Right renal pelvis (tissue), 4 donors: ENCODE data around the gene MRPL37. TPM values are rescaled to one million over a fixed set of nuclear protein-coding genes. Genes with fewer than 3 reads are reported as not detected.
"Not testable (repeated sequence)": the region's sequence is repeated elsewhere in the genome, so short reads cannot be mapped to it uniquely, and the experiment has no call there.

Source experiments
- DNase-seq, 4 donors: peaks; one replicate each; pipeline ENCODE4 v3.0.0-alpha.2; 2013; ENCODE audit warnings: low read depth in 4 of 4, low spot score in 3 of 4, missing footprints in 1 of 4
- polyA plus RNA-seq, 4 donors: library from polyadenylated mRNA; unstranded; fragments of 120-200 nt; gene quantifications; one replicate each; pipeline ENCODE4 v1.2.1, GENCODE V29; 2013; ENCODE audit not compliant: insufficient read length in 4 of 4

Gene MRPL37
- 10 to 100 TPM; 81.5 to 89.8 (median 83.7) TPM for polyA plus RNA-seq

DNA sequence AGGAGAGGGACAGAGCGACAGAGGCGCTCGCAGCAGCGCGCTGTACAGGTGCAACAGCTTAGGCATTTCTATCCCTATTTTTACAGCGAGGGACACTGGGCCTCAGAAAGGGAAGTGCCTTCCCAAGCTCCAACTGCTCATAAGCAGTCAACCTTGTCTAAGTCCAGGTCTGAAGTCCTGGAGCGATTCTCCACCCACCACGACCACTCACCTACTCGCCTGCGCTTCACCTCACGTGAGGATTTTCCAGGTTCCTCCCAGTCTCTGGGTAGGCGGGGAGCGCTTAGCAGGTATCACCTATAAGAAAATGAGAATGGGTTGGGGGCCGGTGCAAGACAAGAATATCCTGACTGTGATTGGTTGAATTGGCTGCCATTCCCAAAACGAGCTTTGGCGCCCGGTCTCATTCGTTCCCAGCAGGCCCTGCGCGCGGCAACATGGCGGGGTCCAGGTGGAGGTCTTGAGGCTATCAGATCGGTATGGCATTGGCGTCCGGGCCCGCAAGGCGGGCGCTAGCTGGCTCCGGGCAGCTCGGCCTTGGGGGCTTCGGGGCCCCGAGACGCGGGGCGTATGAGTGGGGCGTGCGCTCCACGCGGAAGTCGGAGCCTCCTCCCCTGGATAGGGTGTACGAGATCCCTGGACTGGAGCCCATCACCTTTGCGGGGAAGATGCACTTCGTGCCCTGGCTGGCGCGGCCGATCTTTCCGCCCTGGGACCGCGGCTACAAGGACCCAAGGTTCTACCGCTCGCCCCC lies at the start of gene MRPL37, which contains the start of gene CYB5RL:
TSS of gene MRPL37 (plus strand) at position 403 of the 754 bp plus-strand sequence. CDS start at position 480, 77 bp downstream.
TSS of gene CYB5RL (minus strand) at position 266 of the 754 bp plus-strand sequence. CDS start 4,414 bp downstream, outside the sequence.
- DNase-seq, result peak; percentile 86 to 96 (median 95)

DNA sequence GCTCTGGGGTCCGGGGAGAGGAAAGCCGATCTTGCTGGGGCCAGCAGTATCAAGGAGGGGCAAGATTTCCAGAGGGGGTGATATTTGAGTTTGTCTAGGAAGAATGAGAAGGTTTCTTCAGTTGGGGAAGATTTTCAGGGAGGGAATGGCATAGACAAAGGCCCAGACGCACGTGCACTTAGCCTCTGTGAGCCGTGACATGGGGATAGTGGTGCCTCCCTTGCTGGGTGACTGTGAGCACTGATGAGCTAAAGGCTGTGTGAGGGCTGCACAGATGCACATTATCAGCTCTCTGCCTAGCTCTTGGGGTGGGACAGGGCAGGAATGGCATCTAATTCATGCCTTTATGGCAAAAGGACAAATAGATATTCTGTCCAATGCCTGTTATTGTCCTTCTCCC lies 49.0 kb upstream of the MRPL37 start:
- no peak for DNase-seq

DNA sequence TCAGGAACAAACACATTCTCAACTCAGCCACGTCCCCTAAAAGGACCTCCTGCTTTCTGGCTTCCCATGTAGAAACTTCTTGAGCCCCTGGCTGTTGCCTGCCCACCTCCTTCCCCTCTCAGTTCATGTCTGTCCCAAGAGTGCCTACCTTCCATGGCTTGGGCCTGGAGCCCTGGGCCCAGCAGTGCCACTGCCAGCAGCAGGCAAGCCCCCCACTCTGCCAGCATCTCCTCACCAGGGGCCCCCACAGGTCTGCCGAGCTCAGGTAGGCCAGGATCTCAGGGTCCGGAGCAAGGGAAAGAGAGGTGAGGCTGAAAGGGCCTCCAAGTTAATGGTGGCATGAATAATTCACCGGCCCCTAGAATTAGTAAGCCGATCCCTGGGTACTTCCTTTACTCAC lies 47.3 kb upstream of the MRPL37 start, which contains the start of gene CDCP2:
TSS of gene CDCP2 (minus strand) at position 305 of the 400 bp plus-strand sequence. CDS start at position 227, 78 bp downstream.
- no peak for DNase-seq

DNA sequence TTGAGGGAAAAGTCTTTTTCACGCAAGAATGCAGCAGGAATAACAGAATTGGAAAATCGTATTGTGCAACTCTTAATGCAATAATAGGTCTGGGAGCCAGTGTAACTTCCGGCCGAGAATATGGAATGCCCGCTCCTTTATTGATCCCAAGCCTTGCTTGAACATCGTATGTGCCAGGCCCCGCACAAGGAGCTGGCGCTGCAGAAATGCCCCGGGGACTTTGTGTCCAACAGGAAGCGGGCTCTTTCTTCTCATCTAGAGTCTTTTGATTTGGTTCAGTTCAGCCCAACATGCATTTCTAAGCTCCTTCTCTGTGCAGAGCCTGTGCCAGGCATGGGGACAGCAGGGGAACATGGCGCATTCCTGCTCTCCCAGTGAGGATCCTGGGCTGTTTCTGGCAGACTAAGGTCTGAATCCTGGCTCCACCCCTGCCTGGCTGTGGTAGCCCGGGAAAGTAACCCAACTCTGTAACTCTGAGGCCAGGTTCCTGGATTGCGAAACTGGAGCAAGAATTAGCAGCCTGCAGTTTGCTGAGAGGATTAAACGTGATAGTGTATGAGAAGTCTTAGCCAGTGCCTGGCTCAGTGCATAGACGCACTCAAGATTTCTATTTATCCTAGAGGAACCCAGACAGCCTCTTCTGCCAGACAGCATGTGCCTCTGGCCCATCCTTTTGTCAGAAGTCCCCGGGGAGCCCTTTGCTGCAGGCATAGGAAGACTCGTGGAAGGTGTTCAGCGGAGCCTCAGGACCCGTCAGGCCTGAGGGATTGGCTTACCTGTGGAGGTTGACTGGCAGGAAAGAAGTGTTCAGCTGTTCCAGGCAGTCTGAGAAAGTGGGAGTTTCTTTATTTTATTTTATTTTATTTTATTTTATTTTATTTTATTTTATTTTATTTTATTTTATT lies 46.2 kb upstream of the MRPL37 start:
- no peak for DNase-seq

DNA sequence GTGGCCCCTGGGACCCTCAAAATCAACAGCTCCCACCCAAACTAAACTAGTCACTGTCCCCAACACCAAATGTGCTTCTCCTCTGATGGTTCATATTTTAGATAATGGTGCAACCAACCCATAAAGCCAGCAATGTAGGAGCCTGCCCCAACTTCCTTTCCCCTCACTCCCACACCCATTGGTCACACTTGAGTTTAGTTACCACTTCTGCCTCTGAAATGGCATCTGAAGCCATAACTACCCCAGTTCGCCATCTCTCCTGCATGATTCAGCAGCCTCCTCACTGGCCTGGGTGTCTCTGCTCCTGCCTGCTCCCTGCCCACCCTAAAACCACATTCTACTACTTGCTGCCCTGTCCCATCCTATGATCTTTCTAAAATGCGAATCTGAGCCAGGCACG lies 43.8 kb upstream of the MRPL37 start:
- DNase-seq, result no peak

DNA sequence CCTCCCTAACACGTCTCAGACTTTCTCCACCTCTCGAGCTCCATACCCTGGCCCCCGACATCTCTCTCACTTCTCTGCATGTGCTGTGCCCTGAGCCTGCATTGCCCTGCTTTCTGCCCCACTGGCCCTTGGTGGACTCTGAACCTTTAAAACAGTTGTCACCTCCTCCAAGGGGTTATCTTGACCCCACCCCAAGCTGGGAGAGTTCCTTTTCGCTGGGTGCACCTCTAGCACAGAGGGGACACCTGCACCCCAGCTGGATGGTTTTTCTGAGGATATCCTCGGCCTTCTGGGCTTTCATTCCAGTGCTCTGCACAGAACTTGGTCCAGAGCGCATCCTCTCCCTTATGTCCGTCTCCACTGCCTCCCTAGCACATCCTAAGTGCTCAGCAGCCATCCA lies 43.0 kb upstream of the MRPL37 start:
- no peak for DNase-seq

DNA sequence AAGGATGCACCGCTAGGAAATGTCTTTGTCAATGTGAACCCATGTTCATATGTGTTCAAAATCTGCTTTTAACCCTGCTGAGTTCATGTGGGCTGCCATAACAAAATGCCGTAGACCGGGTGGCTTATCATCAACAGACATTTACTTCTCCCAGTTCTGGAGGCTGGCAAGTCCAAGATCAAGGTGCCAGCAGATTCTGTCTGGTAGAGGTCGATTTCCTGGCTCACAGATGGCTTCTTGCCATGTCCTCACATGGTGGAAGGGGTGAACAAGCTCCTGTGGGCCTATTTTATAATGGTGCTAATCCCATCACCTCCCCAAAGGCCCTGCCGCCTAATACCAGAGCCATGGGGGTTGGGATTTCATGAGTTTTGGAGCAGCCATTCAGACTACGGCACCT lies 42.6 kb upstream of the MRPL37 start:
- no peak for DNase-seq

DNA sequence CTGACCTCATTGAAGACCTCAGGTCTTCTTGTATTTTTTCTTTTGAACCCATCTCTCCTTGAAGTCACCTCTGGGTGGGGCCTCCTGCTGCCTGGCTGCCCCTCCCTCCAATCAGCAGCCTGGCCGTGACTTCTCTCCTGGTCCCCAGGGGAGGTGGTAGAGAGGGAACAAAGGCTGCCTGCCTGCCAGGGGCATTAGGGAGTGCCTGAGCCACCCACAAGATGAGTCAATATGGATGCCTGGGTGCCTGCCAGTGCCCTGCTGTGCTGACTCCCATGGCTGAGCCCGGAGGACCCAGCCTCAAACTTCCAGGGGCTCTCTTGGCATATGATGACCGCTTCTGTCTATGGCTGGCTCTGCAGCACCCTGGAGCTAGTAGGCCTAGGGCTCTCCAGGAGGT lies 41.9 kb upstream of the MRPL37 start:
- DNase-seq, result no peak

DNA sequence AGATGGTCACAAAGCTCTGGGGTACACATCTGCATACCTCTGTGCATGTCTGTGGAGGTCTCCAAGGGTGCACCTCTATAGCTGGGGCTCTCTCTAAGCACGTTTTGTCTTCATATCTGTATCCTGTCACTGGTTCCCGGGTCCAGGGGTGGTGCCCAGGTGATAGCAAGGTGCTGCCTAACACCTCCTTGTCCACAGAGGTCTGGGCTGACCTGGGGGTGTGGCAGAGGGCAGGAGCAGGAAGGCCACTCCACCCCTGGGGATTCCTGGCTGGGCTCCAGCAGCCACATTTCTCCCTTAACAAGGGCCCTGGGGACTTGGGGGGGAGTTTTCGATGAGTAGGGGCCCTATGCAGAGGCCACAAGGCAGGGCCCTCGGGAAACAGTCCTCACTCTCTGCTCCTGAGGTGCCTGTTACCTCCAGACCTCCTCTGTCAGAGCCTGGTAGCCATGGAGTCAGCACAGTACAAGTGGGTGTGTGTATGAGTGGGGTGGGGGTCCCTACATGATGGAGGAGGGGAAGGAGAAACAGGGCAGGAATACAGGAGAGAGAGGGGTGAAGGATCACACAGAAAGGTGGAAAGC lies 40.1 kb upstream of the MRPL37 start:
- DNase-seq, result no peak

DNA sequence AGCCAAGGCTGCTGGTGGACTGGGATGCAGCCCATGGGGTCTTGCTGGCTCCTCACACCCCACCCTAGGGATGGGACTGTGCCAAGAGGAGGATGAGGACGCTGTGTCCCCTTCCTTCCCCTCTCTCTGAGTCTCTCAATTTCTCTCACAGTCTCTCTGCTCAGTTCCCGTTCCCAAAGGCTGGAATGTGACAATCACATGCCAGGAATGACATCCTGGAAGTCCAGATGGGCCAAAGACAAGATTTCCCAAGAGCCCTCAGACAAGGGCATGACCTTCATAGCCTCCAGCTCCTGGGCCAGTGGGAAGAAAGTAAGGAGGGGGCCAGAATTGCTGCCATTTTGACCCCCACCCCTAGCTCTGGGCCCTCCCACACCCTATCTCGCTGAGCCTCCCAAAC lies 39.6 kb upstream of the MRPL37 start:
- no peak for DNase-seq

DNA sequence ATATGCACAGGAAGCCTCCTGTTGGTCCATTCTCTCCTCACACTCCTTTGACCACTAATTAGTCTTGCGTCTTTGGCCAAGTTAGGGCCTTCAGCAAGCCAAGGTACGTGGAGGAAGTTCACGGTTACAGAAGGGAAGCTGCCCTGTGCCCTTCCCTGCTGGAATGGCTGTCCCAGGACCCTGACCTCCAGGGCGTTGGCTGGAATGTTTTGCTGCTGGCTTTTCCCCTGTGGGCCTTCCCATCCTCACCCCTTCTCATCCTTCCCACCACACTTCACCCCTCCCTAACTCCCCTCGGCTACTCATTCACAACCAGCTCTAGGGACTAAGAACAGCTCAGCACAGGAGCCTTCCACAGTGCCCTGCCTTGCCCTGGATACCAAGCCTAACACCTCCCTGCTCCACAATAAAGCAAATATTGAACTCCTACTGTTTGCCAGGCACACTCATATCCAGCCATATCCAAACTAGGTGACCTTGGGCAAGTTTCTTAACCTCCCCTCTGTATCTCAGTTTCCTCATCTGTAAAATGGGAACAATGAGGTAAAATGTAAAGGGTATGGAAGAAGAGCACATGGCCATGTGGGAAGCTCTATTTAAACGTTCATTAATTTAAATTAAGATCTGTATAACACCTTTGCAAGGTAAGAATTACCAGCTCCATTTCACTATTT lies 38.3 kb upstream of the MRPL37 start:
- no peak for DNase-seq

DNA sequence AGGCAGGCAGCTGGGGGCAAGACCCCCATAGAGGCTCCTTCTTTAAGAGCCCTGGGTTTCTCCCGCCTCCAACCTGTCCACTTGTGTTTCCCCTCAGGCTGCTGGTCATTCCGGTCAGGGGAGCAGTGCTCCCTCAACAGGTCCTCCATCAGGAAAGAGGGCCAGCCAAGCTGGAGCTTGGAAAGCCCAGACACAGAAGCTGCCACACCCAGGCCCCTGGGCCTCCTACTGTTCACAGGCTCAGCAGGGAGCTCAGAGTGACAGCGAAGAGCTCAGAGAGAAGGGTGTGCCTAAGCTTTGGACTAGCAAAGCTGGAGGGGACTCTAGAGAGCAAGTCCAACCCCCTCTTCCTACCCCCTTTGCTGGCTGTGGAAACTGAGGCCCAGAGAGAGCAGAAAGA lies 36.9 kb upstream of the MRPL37 start:
- no peak for DNase-seq

DNA sequence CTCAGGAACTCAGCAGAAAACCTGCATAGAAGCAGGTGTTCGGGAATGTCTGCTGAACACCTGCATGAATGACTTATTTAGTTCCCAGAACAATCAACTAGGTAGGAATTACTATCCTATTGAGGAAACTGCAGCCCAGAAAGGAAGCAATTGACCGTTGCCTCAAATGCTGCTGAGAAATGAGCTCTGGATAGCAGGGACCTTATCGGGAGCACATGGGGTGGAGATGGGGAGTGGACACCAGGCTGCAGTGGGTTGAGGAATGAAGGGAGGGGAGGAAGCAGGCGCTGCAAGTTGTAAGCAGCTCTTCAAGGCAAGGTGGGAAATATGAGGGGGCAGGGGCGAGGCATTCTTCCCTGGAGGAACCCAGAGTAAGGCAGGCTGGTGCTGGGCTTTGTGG lies 36.4 kb upstream of the MRPL37 start:
- no peak for DNase-seq

DNA sequence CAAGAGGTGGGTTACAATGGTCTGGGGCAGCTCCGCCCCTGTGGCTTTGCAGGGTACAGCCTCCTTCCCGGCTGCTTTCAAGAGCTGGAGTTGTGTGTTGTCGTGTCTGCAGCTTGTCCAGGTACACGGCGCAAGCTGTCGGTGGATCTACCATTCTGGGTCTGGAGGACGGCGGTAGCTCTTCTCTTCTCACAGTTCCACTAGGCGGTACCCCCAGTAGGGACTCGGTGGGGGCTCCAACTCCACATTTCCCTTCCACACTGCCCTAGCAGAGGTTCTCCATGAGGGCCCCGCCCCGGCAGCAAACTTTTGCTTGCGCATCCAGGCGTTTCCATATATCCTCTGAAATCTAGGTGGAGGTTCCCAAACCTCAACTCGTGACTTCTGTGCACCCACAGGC lies 34.8 kb upstream of the MRPL37 start:
- DNase-seq, result no peak

DNA sequence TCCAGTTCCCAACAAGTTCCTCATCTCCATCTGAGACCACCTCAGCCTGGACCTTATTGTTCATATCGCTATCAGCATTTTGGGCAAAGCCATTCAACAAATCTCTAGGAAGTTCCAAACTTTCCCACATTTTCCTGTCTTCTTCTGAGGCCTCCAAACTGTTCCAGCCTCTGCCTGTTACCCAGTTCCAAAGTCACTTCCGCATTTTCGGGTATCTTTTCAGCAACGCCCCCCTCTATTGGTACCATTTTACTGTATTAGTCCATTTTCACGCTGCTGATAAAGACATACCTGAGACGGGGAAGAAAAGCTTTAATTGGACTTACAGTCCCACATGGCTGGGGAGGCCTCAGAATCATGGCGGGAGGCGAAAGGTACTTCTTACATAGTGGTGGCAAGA lies 33.6 kb upstream of the MRPL37 start:
- not testable (repeated sequence) for DNase-seq

DNA sequence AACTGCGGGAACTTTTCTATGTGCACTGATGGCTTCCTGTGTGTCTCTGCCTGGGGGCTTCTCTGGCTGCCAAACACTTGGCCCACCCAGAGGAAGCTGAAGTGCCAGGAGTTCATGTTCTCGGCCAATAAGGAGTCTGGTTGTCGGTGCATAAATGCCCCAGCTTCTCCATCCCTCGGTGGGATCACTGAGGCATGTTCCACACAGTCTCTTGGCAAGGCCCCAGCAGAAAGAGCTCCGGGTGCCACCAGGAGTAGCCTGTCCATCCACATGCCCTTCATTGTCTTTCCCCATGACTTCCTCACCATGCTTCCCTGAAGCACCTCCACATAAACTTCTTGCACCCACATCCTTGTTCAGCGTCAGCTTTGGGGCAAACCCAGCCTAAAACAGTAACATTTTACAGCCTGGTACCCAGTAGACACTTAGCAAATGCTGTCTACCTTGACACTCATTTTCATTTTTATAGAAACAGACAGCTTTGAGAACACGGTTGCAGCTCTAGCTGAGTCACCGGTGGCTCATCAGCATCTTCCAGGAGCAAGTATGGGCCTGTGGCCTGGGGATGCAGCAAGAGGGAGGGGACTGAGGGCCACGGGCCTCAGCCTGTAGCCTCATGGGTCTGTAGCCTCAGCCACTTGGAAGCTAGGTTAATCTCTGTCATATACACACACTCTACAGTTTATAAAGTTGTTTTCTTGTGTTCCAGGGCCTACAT lies 32.4 kb upstream of the MRPL37 start:
- no peak for DNase-seq

DNA sequence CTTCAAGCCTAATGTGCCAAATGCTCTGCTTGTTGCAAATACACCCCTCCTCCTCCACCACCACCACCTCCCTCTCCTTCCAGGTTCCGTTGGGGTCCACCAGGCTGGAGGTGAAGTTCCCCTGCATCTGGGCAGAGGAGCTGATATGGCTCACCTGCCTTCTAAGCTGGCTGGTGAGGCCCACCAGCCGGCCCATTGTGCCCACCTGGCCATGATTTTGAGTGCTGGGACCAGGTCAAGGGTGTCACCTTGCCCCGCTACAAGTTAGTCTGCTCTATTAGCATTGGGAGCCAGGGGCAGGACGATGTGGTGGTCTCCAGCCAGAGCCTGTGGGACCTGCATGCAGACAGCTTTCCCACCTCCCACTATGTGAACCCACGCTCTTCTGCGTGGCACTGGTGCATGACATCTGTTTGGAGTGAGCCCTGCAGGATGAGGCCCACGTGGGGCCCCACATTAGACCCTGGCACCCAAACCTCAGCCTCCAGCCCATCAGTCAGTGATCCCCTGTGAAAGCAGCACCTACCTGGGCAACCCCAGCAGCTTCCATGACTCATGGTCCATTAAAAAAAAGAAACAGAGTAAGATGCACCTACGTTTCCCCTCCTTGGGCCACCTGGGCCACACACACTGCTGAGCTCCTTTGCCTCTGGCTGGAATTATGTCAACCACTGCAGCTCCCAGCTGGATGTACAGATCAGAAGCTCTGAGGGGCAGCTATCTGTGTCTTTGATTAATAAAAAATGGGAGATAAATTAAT lies 31.6 kb upstream of the MRPL37 start:
- DNase-seq, result no peak

DNA sequence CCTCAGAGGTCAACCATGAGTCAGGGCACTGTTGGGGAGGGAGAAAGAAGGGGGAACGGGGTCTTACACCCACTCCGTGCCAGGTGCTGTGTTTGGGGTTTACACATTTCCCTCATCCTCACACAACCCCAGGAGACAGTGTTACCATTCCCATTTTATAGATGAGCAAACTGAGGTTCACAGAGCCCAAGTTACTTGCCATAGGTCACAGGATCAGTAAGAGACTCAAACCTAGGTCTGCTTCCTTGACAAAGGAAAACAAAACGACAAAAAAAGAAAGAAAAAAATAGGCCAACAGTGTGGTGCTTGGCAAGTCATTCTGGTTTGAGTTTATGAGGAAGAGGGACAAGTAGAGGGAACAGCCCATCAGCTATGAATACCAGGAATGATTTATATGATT lies 30.9 kb upstream of the MRPL37 start:
- DNase-seq, result no peak

DNA sequence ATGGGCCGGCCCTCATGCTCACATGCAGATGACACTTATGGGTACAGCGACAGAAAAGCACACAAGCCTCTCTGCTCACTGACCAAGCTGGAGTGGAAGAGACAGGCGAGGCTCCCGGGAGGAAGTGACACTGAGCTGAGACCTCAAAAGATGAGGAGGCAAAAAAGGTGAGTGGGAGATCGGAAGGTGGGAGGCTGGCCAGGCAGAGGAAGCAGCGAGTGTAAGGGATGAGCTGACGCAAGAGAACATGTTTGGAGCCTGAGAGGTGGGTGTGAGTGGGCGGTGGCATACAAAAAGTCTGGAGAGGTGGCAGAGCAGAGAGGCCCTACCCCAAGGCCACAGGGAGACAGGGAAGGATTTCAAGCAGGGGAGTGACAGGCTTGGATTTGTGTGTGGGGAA lies 29.0 kb upstream of the MRPL37 start:
- DNase-seq, result no peak
